ENCODE data around the gene NDUFA6.

DNA sequence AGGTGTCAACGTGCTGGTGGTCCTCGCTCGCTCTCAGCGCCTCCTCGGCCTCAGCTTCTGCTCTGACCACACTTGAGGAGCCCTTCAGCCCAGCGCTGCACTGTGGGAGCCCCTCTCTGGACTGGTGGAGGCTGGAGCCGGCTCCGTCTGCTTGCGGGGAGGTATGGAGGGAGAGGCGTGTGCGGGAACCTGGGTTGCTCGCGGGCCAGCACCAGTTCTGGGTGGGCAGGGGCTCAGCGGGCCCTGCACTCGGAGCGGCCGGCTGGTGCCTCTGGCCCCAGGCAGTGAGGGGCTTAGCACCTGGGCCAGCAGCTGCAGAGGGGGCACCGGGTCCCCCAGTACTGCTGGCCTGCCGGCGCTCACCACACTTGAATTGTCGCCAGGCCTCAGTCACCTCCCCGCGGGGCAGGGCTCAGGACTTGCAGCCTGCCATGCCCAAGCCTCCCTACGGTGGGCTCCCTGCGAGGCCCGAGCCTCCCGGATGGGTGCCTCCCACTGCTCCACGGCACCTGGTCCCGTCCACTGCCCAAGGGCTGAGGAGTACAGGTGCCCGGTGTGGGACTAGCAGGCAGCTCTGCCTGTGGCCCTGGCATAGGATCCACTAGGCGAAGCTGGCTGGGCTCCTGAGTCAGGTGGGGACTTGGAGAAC lies 47.7 kb upstream of the NDUFA6 start:
- TF ChIP-seq ZNF839 (CRISPR knock-in tag; IDR thresholded peaks at IDR 0.05; ENCODE audit: borderline replicate concordance) (no peak), KDM2A (CRISPR knock-in tag; IDR thresholded peaks at IDR 0.05; ENCODE audit: borderline replicate concordance, low read depth) (no peak), CHD2 (IDR thresholded peaks at IDR 0.05; ENCODE audit: low read depth, low read length) (no peak), FOXM1 (CRISPR knock-in tag; IDR thresholded peaks at IDR 0.05) (no peak), MTA3 (CRISPR knock-in tag; IDR thresholded peaks at IDR 0.05) (no peak)
- TF ChIP-seq, protein P1, sequence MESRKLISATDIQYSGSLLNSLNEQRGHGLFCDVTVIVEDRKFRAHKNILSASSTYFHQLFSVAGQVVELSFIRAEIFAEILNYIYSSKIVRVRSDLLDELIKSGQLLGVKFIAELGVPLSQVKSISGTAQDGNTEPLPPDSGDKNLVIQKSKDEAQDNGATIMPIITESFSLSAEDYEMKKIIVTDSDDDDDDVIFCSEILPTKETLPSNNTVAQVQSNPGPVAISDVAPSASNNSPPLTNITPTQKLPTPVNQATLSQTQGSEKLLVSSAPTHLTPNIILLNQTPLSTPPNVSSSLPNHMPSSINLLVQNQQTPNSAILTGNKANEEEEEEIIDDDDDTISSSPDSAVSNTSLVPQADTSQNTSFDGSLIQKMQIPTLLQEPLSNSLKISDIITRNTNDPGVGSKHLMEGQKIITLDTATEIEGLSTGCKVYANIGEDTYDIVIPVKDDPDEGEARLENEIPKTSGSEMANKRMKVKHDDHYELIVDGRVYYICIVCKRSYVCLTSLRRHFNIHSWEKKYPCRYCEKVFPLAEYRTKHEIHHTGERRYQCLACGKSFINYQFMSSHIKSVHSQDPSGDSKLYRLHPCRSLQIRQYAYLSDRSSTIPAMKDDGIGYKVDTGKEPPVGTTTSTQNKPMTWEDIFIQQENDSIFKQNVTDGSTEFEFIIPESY (CRISPR knock-in tag; IDR thresholded peaks at IDR 0.05), result no peak
- TF ChIP-seq, protein P2, sequence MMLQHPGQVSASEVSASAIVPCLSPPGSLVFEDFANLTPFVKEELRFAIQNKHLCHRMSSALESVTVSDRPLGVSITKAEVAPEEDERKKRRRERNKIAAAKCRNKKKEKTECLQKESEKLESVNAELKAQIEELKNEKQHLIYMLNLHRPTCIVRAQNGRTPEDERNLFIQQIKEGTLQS (CRISPR knock-in tag; IDR thresholded peaks at IDR 0.05), result no peak

Data from HepG2 (cell line).